Stomach (tissue), 9 donors: Measurements from ENCODE around the gene GALNT2. TPM values are rescaled to one million over a fixed set of nuclear protein-coding genes. Genes with fewer than 3 reads are reported as not detected.

Experiments
- DNase-seq, 2 donors: peaks; one replicate each; pipeline versions ENCODE4 v3.0.0 to v3.0.0-alpha.2; 2013 to 2019
- H3K27ac ChIP-seq, 5 donors: fragments of 200-600 bp in 4 of 5; sonication (generic) in 4 of 5; one replicate each; pipeline ENCODE4 v1.5.1; 2013 to 2019; ENCODE audit warnings: mild to moderate bottlenecking in 1 of 5, moderate library complexity in 1 of 5
- H3K27me3 ChIP-seq, 3 donors: fragments of 200-600 bp; sonication (generic); one replicate each; pipeline ENCODE4 v1.5.1; 2017 to 2019; ENCODE audit warnings: mixed run types in 1 of 3
- H3K36me3 ChIP-seq, 4 donors: fragments of 200-600 bp; sonication (generic); 1 replicate in 3 of 4; 2 replicates in 1 of 4; pipeline ENCODE4 v1.5.1; 2016 to 2019
- H3K4me1 ChIP-seq, 4 donors: fragments of 200-600 bp; sonication (generic); one replicate each; pipeline ENCODE4 v1.5.1; 2016 to 2019
- H3K4me3 ChIP-seq, 4 donors: fragments of 200-600 bp; sonication (generic) in 3 of 4; one replicate each; pipeline ENCODE4 v1.5.1; 2016 to 2019; ENCODE audit warnings: mild to moderate bottlenecking in 1 of 4
- H3K9me3 ChIP-seq, 4 donors: fragments of 200-600 bp; sonication (generic); one replicate each; pipeline ENCODE4 v1.5.1; 2016 to 2019
- CTCF ChIP-seq, 7 experiments: fragments of 450-650 bp in 4 of 7; fragments of 200-600 bp in 3 of 7; sonication (generic) in 3 of 7; IDR thresholded peaks; one replicate each; pipeline ENCODE4 v1.5.1; 2016 to 2019; ENCODE audit warnings: antibody characterized with exemption in 7 of 7, control low read depth in 2 of 7, mild to moderate bottlenecking in 1 of 7
- EP300 ChIP-seq: sonication (generic); formaldehyde crosslinking; IDR thresholded peaks from one replicate; pipeline ENCODE4 v1.6.1; 2017; ENCODE audit warnings: antibody characterized with exemption
- POLR2A ChIP-seq, 4 donors: fragments of 450-650 bp; IDR thresholded peaks; one replicate each; pipeline ENCODE4 v1.6.1; 2016; ENCODE audit warnings: antibody characterized with exemption in 4 of 4, control low read depth in 2 of 4, mild to moderate bottlenecking in 1 of 4, moderate library complexity in 1 of 4
- POLR2AphosphoS5 ChIP-seq, 3 donors: sonication (generic); formaldehyde crosslinking; IDR thresholded peaks; one replicate each; pipeline ENCODE4 v1.6.1; 2016; ENCODE audit warnings: antibody characterized with exemption in 3 of 3
- WGBS, 5 donors: extraction: QIAGEN DNeasy Blood & Tissue Kit in 3 of 5; methylation state at CpG; one replicate each; pipeline versions ENCODE4 v1.1.5 to v1.1.7; 2013 to 2018; 5-methylcytosine and 5-hydroxymethylcytosine counted together
- intact Hi-C: fragments of 100-400 bp; cut with DNase I; formaldehyde crosslinking; loops from one replicate; pipeline ENCODE4 v1.15.1; 2023; ENCODE audit warnings: low total_unique reads
- polyA plus RNA-seq, 3 donors: library from polyadenylated mRNA; stranded (reverse); fragments of 200-250 nt; gene quantifications; one replicate each; pipeline ENCODE4 v1.2.3, GENCODE V29; 2013
- total RNA-seq, 5 donors: library from RNA; depleted of rRNA; stranded (reverse); fragments of >200 nt; gene quantifications; one replicate each; pipeline versions ENCODE4 v1.1.0 to v1.2.3, GENCODE V29; 2014 to 2016
- donor health status: healthy with polysubstance abuse.
- donor health status: Bipolar disorder and iron deficiency.
- donor health status: healthy.

The GALNT2 gene
- total and polyA plus RNA-seq, 8 donors, result 5.5 to 101 (median 43.1) TPM

- no peaks in the 10 kb centered on the region for H3K9me3 ChIP-seq
- no peak for TF ChIP-seq POLR2A (IDR thresholded peaks at IDR 0.05)
- TF ChIP-seq EP300, result no peak
- TF ChIP-seq POLR2AphosphoS5 (IDR thresholded peaks at IDR 0.05), result no peak
- TF ChIP-seq CTCF (IDR thresholded peaks at IDR 0.05), result no peak
- peaks cover 45 to 78% (median 62%) of the 10 kb centered on the region in 4 donors for H3K4me1 ChIP-seq
- H3K27me3 ChIP-seq, result no peaks in the 10 kb centered on the region
- no peak for DNase-seq
- peak overlapping the region in 1 of 4 donors; percentile 96 for H3K4me3 ChIP-seq
- H3K27ac ChIP-seq, result no peak overlapping the region
- no peaks in the 10 kb centered on the region for H3K36me3 ChIP-seq
- intact Hi-C loops, result no loop called here
- WGBS, 5 donors, result 55 to 74% (median 67%) methylated on average over 4 of the region's 4 CpGs
Measured at GRCh38 chr1:230069796-230070195, 2.8 kb downstream of the GALNT2 start.

- H3K27me3 ChIP-seq, result no peaks in the 10 kb centered on the region
- peak overlapping the region in 1 of 4 donors; percentile 1 for H3K4me3 ChIP-seq
- intact Hi-C loops, result no loop called here
- peaks cover 45 to 84% (median 65%) of the 10 kb centered on the region in 4 donors for H3K4me1 ChIP-seq
- H3K9me3 ChIP-seq, result no peaks in the 10 kb centered on the region
- H3K27ac ChIP-seq, result no peak overlapping the region
- H3K36me3 ChIP-seq, result no peaks in the 10 kb centered on the region
- TF ChIP-seq POLR2AphosphoS5 (IDR thresholded peaks at IDR 0.05) (no peak), EP300 (no peak), POLR2A (IDR thresholded peaks at IDR 0.05) (no peak), CTCF (IDR thresholded peaks at IDR 0.05) (no peak)
- DNase-seq, result no peak
- 91 to 94% (median 92%) methylated on average over 14 of the region's 14 CpGs for WGBS, 5 donors
Measured at GRCh38 chr1:230070321-230071208, 3.5 kb downstream of the GALNT2 start.

GRCh38 chr1:230071316-230071715, 4.3 kb downstream of the GALNT2 start:
- H3K36me3 ChIP-seq, result peaks cover 0 to 3% (median 0%) of the 10 kb centered on the region in 4 donors
- intact Hi-C loops, result no loop called here
- H3K27ac ChIP-seq, result no peak overlapping the region
- no peaks in the 10 kb centered on the region for H3K27me3 ChIP-seq
- WGBS, 5 donors, result 73 to 86% (median 82%) methylated on average over 7 of the region's 7 CpGs
- H3K4me1 ChIP-seq, result peaks cover 38 to 82% (median 60%) of the 10 kb centered on the region in 4 donors
- no peak overlapping the region for H3K4me3 ChIP-seq
- TF ChIP-seq EP300, result no peak
- no peak for TF ChIP-seq POLR2AphosphoS5 (IDR thresholded peaks at IDR 0.05)
- no peak for TF ChIP-seq POLR2A (IDR thresholded peaks at IDR 0.05)
- TF ChIP-seq CTCF (IDR thresholded peaks at IDR 0.05), result no peak
- no peak for DNase-seq
- no peaks in the 10 kb centered on the region for H3K9me3 ChIP-seq

GRCh38 chr1:230072296-230072695, 5.3 kb downstream of the GALNT2 start:
- Histone ChIP-seq H3K27me3 (no peaks in the 10 kb centered on the region), H3K36me3 (peaks cover 0 to 11% (median 0%) of the 10 kb centered on the region in 4 donors), H3K9me3 (no peaks in the 10 kb centered on the region), H3K4me3 (no peak overlapping the region), H3K27ac (peak overlapping the region in 1 of 5 donors; percentile 2), H3K4me1 (peaks cover 36 to 88% (median 60%) of the 10 kb centered on the region in 4 donors)
- TF ChIP-seq CTCF (IDR thresholded peaks at IDR 0.05) (no peak), POLR2AphosphoS5 (IDR thresholded peaks at IDR 0.05) (no peak), EP300 (no peak), POLR2A (IDR thresholded peaks at IDR 0.05) (no peak)
- 36 to 61% (median 48%) methylated on average over 6 of the region's 6 CpGs for WGBS, 5 donors
- intact Hi-C loops, result no loop called here
- peak in 1 of 2 donors; percentile 33 for DNase-seq
